GM12878 (cell line): ENCODE results near the gene ABCB9. TPM values are rescaled to one million over a fixed set of nuclear protein-coding genes. Genes with fewer than 3 reads are reported as not detected.

Experiments used
- ATAC-seq: fragments of 200-7000 bp; cut with Tn5 transposase; 3 replicates; pipeline ENCODE4 v1.9.1; 2020; ENCODE audit warnings: mild to moderate bottlenecking, moderate library complexity
- BruUV-seq: library from RNA; stranded (reverse); fragments of 400-500 nt; replicated peaks from 2 replicates; lab custom pipeline; 2021; lab: Mats Ljungman, UMichigan
- CTCF ChIA-PET: fragments of 300-600 bp; sonication (Branson Sonifier 250); formaldehyde crosslinking; extraction: SDS; loops from one replicate; lab custom pipeline; 2021; ENCODE audit warnings: inconsistent platforms; lab: Yijun Ruan, JAX
- POLR2A ChIA-PET: fragments of 350-600 bp; formaldehyde crosslinking; extraction: SDS; loops from one replicate; lab custom pipeline; 2021; ENCODE audit warnings: inconsistent platforms; lab: Charles Lee
- RAD21 ChIA-PET: fragments of 300-600 bp; sonication (Branson Sonifier 250); formaldehyde crosslinking; loops from one replicate; lab custom pipeline; 2023; ENCODE audit warnings: antibody characterized with exemption; ENCODE audit not compliant: unreplicated experiment; lab: Charles Lee
- SMC1A ChIA-PET: fragments of 300-600 bp; sonication (Branson Sonifier 250); formaldehyde crosslinking; loops from one replicate; lab custom pipeline; 2023; ENCODE audit not compliant: unreplicated experiment, uncharacterized antibody; lab: Charles Lee
- DNase-seq: peaks from one replicate; pipeline ENCODE4 v3.0.0-alpha.2; 2011; ENCODE audit warnings: low read depth, low spot score
- FAIRE-seq: peaks from 3 replicates; lab custom pipeline; 2011; peaks lifted over from hg19 to GRCh38; lab: Jason Lieb, UNC
- H2AFZ ChIP-seq: 2 replicates; pipeline ENCODE4 v1.6.0; 2011; ENCODE audit warnings: low read depth, low read length, control low read depth; ENCODE audit not compliant: control insufficient read depth
- H3K27ac ChIP-seq: 2 replicates; pipeline ENCODE4 v1.5.1; 2011; ENCODE audit warnings: control low read depth; ENCODE audit not compliant: control insufficient read depth, insufficient read depth
- H3K27me3 ChIP-seq, 2 experiments: replicated peaks in 1 of 2; 2 replicates each; pipeline versions ENCODE4 v1.6.0 to v1.6.1; 2011; ENCODE audit warnings: low read length in 1 of 2; ENCODE audit not compliant: control insufficient read depth in 2 of 2, insufficient read depth in 2 of 2
- H3K36me3 ChIP-seq, 2 experiments: 2 replicates each; pipeline ENCODE4 v1.5.1; 2011; ENCODE audit warnings: low read length in 1 of 2; ENCODE audit not compliant: control insufficient read depth in 2 of 2, insufficient read depth in 2 of 2
- H3K4me1 ChIP-seq: 2 replicates; pipeline ENCODE4 v1.6.1; 2011; ENCODE audit warnings: mild to moderate bottlenecking, low read length, moderate library complexity, mixed read lengths; ENCODE audit not compliant: control insufficient read depth, insufficient read depth
- H3K4me2 ChIP-seq: 2 replicates; pipeline ENCODE4 v1.6.0; 2011; ENCODE audit warnings: control low read depth; ENCODE audit not compliant: control insufficient read depth, insufficient read depth
- H3K4me3 ChIP-seq: fragments of 200-600 bp; sonication (generic); 2 replicates; pipeline ENCODE4 v1.5.1; 2016
- H3K79me2 ChIP-seq: 2 replicates; pipeline ENCODE4 v1.6.0; 2011; ENCODE audit warnings: low read length; ENCODE audit not compliant: control insufficient read depth, insufficient read depth
- H3K9ac ChIP-seq: 2 replicates; pipeline ENCODE4 v1.8.0; 2011; ENCODE audit warnings: low read length, control low read depth, mixed read lengths; ENCODE audit not compliant: control insufficient read depth, insufficient read depth
- H3K9me3 ChIP-seq: replicated peaks from 3 replicates; pipeline ENCODE4 v1.5.1; 2011; ENCODE audit warnings: mild to moderate bottlenecking, low read length; ENCODE audit not compliant: control insufficient read depth, insufficient read depth
- H4K20me1 ChIP-seq: 2 replicates; pipeline ENCODE4 v1.6.0; 2011; ENCODE audit not compliant: control insufficient read depth, insufficient read depth
- BHLHE40 ChIP-seq, 2 experiments: fragments of 450-650 bp in 1 of 2; IDR thresholded peaks; 2 replicates each; pipeline ENCODE4 v1.6.1; 2011 to 2017; ENCODE audit warnings: low read depth in 2 of 2, borderline replicate concordance in 1 of 2, improper control_type of control experiment in 1 of 2, low read length in 1 of 2, mild to moderate bottlenecking in 1 of 2
- BRCA1 ChIP-seq: IDR thresholded peaks from 2 replicates; pipeline ENCODE4 v1.6.1; 2011; ENCODE audit warnings: low read depth, low read length, improper control_type of control experiment
- CREM ChIP-seq: IDR thresholded peaks from 2 replicates; pipeline ENCODE4 v1.6.1; 2014; ENCODE audit warnings: antibody characterized with exemption, low read depth
- EGR1 ChIP-seq, 2 experiments: IDR thresholded peaks; 1 replicate in 1 of 2; 2 replicates in 1 of 2; pipeline ENCODE4 v1.6.1; 2011 to 2012; ENCODE audit warnings: low read depth in 2 of 2, low read length in 2 of 2, borderline replicate concordance in 1 of 2, mild to moderate bottlenecking in 1 of 2, moderate library complexity in 1 of 2
- EP300 ChIP-seq, 2 experiments: fragments of 150-350 bp in 1 of 2; IDR thresholded peaks; 2 replicates each; pipeline ENCODE4 v1.6.1; 2011 to 2012; ENCODE audit warnings: low read depth in 2 of 2, low read length in 2 of 2, borderline replicate concordance in 1 of 2, improper control_type of control experiment in 1 of 2, inconsistent platforms in 1 of 2; ENCODE audit not compliant: control insufficient read depth in 1 of 2
- IKZF2 ChIP-seq, 2 experiments: fragments of 450-650 bp; IDR thresholded peaks; 2 replicates each; pipeline ENCODE4 v1.6.1; 2017; ENCODE audit warnings: mild to moderate bottlenecking in 2 of 2, moderate library complexity in 2 of 2
- NBN ChIP-seq: fragments of 450-650 bp; IDR thresholded peaks from 2 replicates; pipeline ENCODE4 v1.6.1; 2016
- PML ChIP-seq: IDR thresholded peaks from 2 replicates; pipeline ENCODE4 v1.6.1; 2012; ENCODE audit warnings: low read length, inconsistent platforms
- RBBP5 ChIP-seq: fragments of 200-600 bp; sonication (generic); conservative IDR thresholded peaks from 2 replicates; pipeline ENCODE4 v1.6.1; 2016
- RCOR1 ChIP-seq: conservative IDR thresholded peaks from 2 replicates; pipeline ENCODE4 v1.6.1; 2012; ENCODE audit warnings: low read depth, low read length, improper control_type of control experiment
- SMAD5 ChIP-seq: IDR thresholded peaks from 2 replicates; pipeline ENCODE4 v1.6.1; 2016; ENCODE audit warnings: antibody characterized with exemption, low read depth
- SPI1 ChIP-seq: IDR thresholded peaks from 2 replicates; pipeline ENCODE4 v1.6.1; 2011; ENCODE audit warnings: low read depth, mild to moderate bottlenecking, low read length, moderate library complexity, borderline replicate concordance; ENCODE audit not compliant: insufficient read depth
- ZNF217 ChIP-seq: fragments of 450-650 bp; IDR thresholded peaks from 2 replicates; pipeline ENCODE4 v1.6.1; 2017; ENCODE audit warnings: antibody characterized with exemption, mild to moderate bottlenecking
- ZNF384 ChIP-seq: IDR thresholded peaks from 2 replicates; pipeline ENCODE4 v1.6.1; 2012; ENCODE audit warnings: low read depth, mild to moderate bottlenecking, low read length, improper control_type of control experiment, borderline replicate concordance
- ZNF622 ChIP-seq: fragments of 450-650 bp; IDR thresholded peaks from 2 replicates; pipeline ENCODE4 v1.6.1; 2017; ENCODE audit warnings: mild to moderate bottlenecking, inconsistent platforms
- WGBS: methylation state at CpG from one replicate; pipeline ENCODE4 v1.1.6; 2016; ENCODE audit warnings: low lambda C conversion rate; ENCODE audit not compliant: insufficient replicate concordance, insufficient coverage; ENCODE audit errors: missing lambda C conversion rate; 5-methylcytosine and 5-hydroxymethylcytosine counted together
- in situ Hi-C: fragments of 300-500 bp; cut with MboI; formaldehyde crosslinking; loops from 9 replicates; pipeline ENCODE4 v1.14.3; 2018; ENCODE audit warnings: mixed read lengths
- intact Hi-C: fragments of 100-400 bp; cut with micrococcal nuclease; formaldehyde crosslinking; loops from one replicate; pipeline ENCODE4 v1.14.2; 2022; ENCODE audit not compliant: unreplicated experiment
- polyA plus RNA-seq, 11 experiments: library from polyadenylated mRNA; depleted of rRNA in 4 of 11; unstranded in 6 of 11; stranded (reverse) in 5 of 11; fragments of >200 nt; fragmentation: Nextera tagmentation in 4 of 11; fragmentation: Illumina TruSeq in 1 of 11; extraction: Ambion mirVana in 4 of 11; extraction: Trizol in 1 of 11; gene quantifications; 1 replicate in 1 of 11; 2 replicates in 10 of 11; pipeline versions ENCODE4 v1.2.1 to v1.2.3, GENCODE V29; 2011 to 2016; ENCODE audit warnings: inconsistent platforms in 2 of 11, missing spikeins in 2 of 11, low read depth in 1 of 11
- total RNA-seq, 4 experiments: library from RNA; depleted of rRNA in 3 of 4; stranded (reverse); fragments of >200 nt in 3 of 4; fragmentation: Illumina TruSeq in 1 of 4; extraction: Trizol in 1 of 4; gene quantifications; 2 replicates each; pipeline versions ENCODE4 v1.2.1 to v1.2.3, GENCODE V29; 2013 to 2021
- TF ChIP-seq, protein P1 (sequence below): IDR thresholded peaks from 2 replicates; pipeline ENCODE4 v1.6.1; 2012; ENCODE audit warnings: low read depth, low read length, improper control_type of control experiment
- TF ChIP-seq, protein P2 (sequence below): fragments of 450-650 bp; conservative IDR thresholded peaks from 2 replicates; pipeline ENCODE4 v1.6.1; 2017; ENCODE audit warnings: mild to moderate bottlenecking, moderate library complexity
- TF ChIP-seq, protein P3 (sequence below): IDR thresholded peaks from 2 replicates; pipeline ENCODE4 v1.6.1; 2012; ENCODE audit warnings: low read depth, low read length, improper control_type of control experiment
- TF ChIP-seq, protein P4 (sequence below), 3 experiments: IDR thresholded peaks in 2 of 3; conservative IDR thresholded peaks in 1 of 3; 2 replicates each; pipeline ENCODE4 v1.5.1; 2011; ENCODE audit warnings: low read depth in 3 of 3, low read length in 3 of 3, mild to moderate bottlenecking in 3 of 3, control low read depth in 2 of 3, moderate library complexity in 2 of 3, inconsistent platforms in 1 of 3, mixed read lengths in 1 of 3; ENCODE audit not compliant: control insufficient read depth in 2 of 3, insufficient read depth in 1 of 3; ENCODE audit errors: extremely low read depth in 1 of 3

The ABCB9 gene
- total and polyA plus RNA-seq, 10 of the 15 experiments (the other 5 are each of a cell fraction or from before 2014, with no cell fraction given): 0.37 to 4.9 (median 3.1) TPM

DNA sequence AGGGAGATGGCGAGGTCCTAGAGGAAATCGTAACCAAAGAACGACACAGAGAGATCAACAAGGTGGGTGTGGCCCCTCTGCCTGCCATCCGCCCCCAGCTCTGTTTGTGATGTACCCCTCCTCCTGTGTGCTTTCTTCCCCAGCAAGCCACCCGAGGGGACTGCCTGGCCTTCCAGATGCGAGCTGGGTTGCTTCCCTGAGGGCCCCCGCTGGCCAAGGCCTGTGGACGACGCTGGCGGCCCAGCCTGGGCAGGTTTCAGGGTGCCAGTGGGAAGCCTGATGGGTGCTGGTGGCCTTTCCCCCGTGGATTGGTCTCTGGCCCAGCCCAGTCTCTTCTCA, 16.2 kb upstream of the ABCB9 start:
- FAIRE-seq (no peak), DNase-seq (no peak), ATAC-seq (no peak)
- intact Hi-C loops (no loop called here), in situ Hi-C loops (no loop called here)
- H3K79me2 ChIP-seq: peaks cover 21% of the 10 kb centered on the region
- H3K9me3 ChIP-seq: no peaks in the 10 kb centered on the region
- TF ChIP-seq SPI1 (no peak), BHLHE40 (IDR thresholded peaks at IDR 0.05; ENCODE audit: borderline replicate concordance in 1 of 2, low read depth in 2 of 2, low read length in 1 of 2) (no peak), ZNF384 (no peak), IKZF2 (IDR thresholded peaks at IDR 0.05) (no peak), CREM (no peak), EP300 (IDR thresholded peaks at IDR 0.05; ENCODE audit: borderline replicate concordance in 1 of 2, control insufficient read depth in 1 of 2, low read depth in 2 of 2, low read length in 2 of 2) (no peak), NBN (no peak), SMAD5 (no peak), PML (no peak), BRCA1 (no peak), EGR1 (IDR thresholded peaks at IDR 0.05; ENCODE audit: borderline replicate concordance in 1 of 2, low read depth in 2 of 2, low read length in 2 of 2) (no peak), RBBP5 (no peak), ZNF217 (no peak), ZNF622 (no peak), RCOR1 (no peak)
- TF ChIP-seq, protein P1, sequence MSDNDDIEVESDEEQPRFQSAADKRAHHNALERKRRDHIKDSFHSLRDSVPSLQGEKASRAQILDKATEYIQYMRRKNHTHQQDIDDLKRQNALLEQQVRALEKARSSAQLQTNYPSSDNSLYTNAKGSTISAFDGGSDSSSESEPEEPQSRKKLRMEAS: no peak
- TF ChIP-seq, protein P2, sequence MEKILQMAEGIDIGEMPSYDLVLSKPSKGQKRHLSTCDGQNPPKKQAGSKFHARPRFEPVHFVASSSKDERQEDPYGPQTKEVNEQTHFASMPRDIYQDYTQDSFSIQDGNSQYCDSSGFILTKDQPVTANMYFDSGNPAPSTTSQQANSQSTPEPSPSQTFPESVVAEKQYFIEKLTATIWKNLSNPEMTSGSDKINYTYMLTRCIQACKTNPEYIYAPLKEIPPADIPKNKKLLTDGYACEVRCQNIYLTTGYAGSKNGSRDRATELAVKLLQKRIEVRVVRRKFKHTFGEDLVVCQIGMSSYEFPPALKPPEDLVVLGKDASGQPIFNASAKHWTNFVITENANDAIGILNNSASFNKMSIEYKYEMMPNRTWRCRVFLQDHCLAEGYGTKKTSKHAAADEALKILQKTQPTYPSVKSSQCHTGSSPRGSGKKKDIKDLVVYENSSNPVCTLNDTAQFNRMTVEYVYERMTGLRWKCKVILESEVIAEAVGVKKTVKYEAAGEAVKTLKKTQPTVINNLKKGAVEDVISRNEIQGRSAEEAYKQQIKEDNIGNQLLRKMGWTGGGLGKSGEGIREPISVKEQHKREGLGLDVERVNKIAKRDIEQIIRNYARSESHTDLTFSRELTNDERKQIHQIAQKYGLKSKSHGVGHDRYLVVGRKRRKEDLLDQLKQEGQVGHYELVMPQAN: no peak
- TF ChIP-seq, protein P3, sequence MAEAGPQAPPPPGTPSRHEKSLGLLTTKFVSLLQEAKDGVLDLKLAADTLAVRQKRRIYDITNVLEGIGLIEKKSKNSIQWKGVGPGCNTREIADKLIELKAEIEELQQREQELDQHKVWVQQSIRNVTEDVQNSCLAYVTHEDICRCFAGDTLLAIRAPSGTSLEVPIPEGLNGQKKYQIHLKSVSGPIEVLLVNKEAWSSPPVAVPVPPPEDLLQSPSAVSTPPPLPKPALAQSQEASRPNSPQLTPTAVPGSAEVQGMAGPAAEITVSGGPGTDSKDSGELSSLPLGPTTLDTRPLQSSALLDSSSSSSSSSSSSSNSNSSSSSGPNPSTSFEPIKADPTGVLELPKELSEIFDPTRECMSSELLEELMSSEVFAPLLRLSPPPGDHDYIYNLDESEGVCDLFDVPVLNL: no peak
- TF ChIP-seq, protein P4, sequence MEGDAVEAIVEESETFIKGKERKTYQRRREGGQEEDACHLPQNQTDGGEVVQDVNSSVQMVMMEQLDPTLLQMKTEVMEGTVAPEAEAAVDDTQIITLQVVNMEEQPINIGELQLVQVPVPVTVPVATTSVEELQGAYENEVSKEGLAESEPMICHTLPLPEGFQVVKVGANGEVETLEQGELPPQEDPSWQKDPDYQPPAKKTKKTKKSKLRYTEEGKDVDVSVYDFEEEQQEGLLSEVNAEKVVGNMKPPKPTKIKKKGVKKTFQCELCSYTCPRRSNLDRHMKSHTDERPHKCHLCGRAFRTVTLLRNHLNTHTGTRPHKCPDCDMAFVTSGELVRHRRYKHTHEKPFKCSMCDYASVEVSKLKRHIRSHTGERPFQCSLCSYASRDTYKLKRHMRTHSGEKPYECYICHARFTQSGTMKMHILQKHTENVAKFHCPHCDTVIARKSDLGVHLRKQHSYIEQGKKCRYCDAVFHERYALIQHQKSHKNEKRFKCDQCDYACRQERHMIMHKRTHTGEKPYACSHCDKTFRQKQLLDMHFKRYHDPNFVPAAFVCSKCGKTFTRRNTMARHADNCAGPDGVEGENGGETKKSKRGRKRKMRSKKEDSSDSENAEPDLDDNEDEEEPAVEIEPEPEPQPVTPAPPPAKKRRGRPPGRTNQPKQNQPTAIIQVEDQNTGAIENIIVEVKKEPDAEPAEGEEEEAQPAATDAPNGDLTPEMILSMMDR (IDR thresholded peaks at IDR 0.05 in 2 of 3, conservative IDR thresholded peaks at IDR 0.05 in 1 of 3; ENCODE audit: control insufficient read depth in 2 of 3, extremely low read depth in 1 of 3, insufficient read depth in 1 of 3, low read depth in 3 of 3, low read length in 3 of 3): no peak
- no TSS peak for BruUV-seq
- SMC1A ChIA-PET: interaction anchor here (1.2 to 1.8 kb wide), 2 partner anchors 39 to 256 kb away, joined by 3 to 5 read pairs; no protein-coding TSS in a partner anchor
- peaks cover 18% of the 10 kb centered on the region for H3K4me1 ChIP-seq
- H3K4me3 ChIP-seq: no peak overlapping the region; the same call in 1 of the 2 replicates
- H3K36me3 ChIP-seq: peaks cover 0 to 6% of the 10 kb centered on the region in 2 experiments; a peak in 2 of 4 replicates
- WGBS: 90% methylated on average over 11 of the region's 11 CpGs
- CTCF ChIA-PET: no interaction called here
- no peak overlapping the region; the same call in 1 of the 2 replicates for H3K4me2 ChIP-seq
- no peak overlapping the region for H3K9ac ChIP-seq
- no peak overlapping the region for H2AFZ ChIP-seq
- no peaks in the 10 kb centered on the region for H4K20me1 ChIP-seq
- H3K27me3 ChIP-seq: no peaks in the 10 kb centered on the region
- no peak overlapping the region for H3K27ac ChIP-seq
- POLR2A ChIA-PET: interaction anchor here (0.5 kb wide), 1 partner anchor 781 kb away, joined by 3 read pairs; no protein-coding TSS in a partner anchor
- RAD21 ChIA-PET: interaction anchor here (0.9 to 1.4 kb wide), 2 partner anchors 255 kb away, joined by 3 to 5 read pairs; no protein-coding TSS in a partner anchor
